Activated CD4-positive, alpha-beta T cell treated with anti-CD3 and anti-CD28 coated beads for 48 hours (primary cell): ENCODE results near the gene SGSM1.

Experiments
- DNase-seq: peaks from one replicate; pipeline ENCODE4 v3.0.0-alpha.2; 2020

SGSM1 gene

GRCh38 chr22:24952837-24953383 is 146.9 kb downstream of the SGSM1 start:
- DNase-seq: no peak

- no peak for DNase-seq
Measured at GRCh38 chr22:24953384-24954113, 147.5 kb downstream of the SGSM1 start.

DNA sequence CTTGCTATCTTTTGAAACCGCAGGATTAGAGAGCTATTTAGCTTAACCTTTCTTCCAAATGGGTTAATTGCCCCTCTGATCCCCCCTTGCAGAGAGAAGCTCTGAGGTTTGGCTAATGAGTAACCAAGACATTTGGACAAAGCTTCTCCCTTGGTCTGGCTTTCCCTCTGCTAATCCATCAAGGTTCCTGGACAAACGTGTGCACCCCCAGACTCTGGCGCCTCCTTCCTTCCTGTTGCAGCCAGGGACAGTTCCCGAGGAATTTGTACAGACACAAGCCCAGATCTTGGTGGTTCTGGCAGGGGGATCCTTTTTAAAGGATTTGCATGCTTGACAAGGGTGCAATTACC is 148.1 kb downstream of the SGSM1 start:
- DNase-seq: no peak

DNA sequence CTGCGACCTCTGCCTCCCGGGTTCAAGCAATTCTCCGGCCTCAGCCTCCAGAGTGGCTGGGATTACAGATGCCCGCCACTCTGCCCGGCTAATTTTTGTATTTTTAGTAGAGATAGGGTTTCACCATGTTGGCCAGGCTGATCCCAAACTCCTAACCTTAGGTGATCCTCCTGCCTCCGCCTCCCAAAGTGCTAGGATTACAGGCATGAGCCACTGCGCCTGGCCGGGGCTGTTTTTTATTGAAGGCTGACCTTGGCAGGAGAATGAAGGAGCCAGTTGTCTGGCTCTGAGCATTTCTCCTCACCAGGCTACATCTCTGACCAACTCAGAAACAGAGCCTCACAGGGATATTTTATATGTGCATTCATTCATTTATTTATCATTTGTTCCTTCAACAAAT is 148.8 kb downstream of the SGSM1 start:
- no peak for DNase-seq

DNA sequence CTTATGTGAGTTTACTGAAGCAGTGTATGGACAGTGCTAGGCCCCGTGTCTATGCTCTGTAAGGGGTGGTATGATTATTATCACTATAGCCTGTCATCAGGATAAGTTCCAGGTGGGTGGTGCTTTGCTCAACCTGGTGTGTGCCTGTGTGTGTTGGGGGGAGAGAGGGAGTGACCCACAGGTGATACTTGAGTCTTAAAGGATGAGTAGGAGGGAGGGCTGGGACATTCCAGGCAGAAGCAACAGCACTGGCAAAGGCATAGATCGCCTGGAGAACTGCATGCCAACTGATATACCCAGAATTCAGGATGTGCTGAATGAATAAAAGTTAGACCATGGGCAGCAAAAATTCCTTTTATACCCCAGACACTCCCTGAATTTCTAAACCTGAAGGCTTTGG is 151.0 kb downstream of the SGSM1 start:
- no peak for DNase-seq

GRCh38 chr22:24961217-24961844 is 155.3 kb downstream of the SGSM1 start:
- no peak for DNase-seq

GRCh38 chr22:24962094-24962493 is 156.1 kb downstream of the SGSM1 start:
- no peak for DNase-seq

- DNase-seq: no peak
Measured at GRCh38 chr22:24962835-24963234, 156.8 kb downstream of the SGSM1 start.

- no peak for DNase-seq
Measured at GRCh38 chr22:24964441-24964840, 158.4 kb downstream of the SGSM1 start.

DNA sequence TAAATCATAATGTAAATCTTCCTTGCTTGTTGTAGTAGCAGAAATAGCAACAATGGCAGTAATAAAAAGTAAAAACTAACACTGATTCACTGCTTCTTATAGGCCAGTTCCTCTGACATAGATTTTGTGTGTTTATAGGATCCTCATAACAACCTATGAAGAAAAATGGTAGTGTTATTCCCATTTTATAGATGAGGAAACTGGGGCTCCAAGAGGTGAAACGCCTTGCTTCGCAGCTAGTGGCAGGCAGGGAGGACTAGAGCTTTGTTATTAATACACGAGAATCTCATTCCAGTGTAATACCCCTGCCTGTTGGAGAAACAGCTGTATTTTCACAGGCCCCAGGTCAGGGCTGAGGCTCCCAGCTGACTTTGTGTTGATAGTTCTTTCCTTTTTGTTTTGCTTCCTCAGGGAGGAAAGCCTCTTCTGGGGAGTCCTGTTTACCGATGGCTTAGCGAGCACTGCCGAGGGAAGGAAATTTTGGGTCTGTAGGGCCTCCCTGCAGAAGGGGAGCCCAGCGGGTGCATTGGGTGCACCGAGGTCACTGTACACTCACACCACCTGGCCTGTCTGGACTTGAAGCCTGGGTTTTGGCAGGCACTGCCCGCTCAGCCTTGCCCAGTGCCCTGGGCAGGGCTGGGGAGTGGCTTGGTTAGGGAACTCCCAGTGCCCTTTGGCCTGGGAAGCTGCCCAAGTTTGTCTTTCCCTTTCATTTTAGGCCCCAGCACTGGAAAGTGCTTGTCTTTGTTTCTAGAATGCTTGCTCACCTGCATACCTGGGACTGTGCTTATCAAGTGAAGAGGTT is 160.0 kb downstream of the SGSM1 start:
- DNase-seq: no peak

GRCh38 chr22:24968066-24968561 is 162.1 kb downstream of the SGSM1 start:
- DNase-seq: no peak

- DNase-seq: no peak
Measured at GRCh38 chr22:24969560-24970301, 163.7 kb downstream of the SGSM1 start.

DNA sequence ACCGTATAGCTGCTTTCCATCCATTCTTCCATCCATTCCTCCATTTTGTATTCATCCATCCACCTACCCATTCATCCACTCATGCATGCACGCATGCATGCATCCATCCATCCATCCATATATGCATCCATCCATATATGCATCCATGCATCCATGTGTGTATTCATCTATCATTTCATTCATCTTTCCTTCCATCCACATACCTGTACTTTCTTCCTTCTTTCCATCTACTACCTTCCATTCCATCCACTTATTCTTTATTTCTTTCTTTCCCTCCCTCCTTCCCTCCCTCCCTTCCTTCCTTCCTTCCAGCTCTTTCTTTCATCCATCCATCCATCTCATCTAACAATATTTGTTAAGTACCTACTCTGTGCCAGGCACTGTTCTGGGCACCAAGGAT is 166.4 kb downstream of the SGSM1 start:
- no peak for DNase-seq

- DNase-seq: no peak
Measured at GRCh38 chr22:24973872-24974271, 167.9 kb downstream of the SGSM1 start.

DNA sequence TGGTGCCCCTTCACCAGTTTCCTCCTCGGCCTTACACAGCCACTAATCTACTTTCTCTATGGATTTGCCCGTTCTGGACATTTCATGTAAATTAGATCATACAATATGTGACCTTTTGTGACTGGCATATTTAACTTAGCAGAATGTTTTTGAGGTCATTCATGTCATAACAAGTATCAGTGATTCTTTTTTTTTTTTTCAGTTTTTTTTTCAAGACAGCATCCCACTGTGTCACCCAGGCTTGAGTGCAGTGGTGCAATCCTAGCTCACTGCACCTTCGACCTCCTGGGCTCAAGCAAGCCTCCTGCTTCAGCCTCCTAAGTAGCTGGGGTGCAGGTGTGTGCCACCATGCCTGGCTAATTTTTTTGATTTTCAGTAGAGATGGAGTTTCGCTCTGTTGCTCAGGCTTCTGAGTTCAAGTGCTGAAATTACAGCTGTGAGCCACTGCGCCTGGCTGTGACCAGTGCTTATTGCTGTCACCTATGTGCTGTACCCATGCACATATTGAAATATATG is 169.2 kb downstream of the SGSM1 start:
- DNase-seq: no peak

DNA sequence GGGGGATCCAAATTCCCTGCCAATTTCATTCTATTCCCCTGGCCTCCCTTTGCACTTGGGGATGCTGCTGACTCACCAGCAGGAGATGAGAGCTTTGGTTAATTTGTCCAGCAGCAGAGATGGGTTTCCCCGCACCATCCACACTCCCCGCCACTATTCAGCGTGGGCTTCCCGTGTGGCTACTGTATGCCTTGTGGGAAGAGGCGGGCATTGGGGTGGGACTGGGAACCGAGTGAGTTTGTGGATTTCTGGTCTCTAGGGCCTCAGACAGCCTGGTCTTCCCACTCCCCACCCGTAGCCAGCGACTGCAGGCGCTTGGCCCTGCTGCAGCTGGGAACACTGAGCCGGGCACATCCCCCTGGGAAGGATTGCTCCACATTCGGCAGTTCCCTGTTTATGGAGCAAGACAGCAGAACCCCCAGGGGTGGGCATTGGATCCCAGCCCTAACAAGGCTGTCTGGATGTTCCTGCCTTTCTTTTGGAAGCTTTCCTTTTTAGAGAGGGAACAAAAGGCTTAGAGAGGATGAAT is 169.9 kb downstream of the SGSM1 start:
- DNase-seq: no peak

DNA sequence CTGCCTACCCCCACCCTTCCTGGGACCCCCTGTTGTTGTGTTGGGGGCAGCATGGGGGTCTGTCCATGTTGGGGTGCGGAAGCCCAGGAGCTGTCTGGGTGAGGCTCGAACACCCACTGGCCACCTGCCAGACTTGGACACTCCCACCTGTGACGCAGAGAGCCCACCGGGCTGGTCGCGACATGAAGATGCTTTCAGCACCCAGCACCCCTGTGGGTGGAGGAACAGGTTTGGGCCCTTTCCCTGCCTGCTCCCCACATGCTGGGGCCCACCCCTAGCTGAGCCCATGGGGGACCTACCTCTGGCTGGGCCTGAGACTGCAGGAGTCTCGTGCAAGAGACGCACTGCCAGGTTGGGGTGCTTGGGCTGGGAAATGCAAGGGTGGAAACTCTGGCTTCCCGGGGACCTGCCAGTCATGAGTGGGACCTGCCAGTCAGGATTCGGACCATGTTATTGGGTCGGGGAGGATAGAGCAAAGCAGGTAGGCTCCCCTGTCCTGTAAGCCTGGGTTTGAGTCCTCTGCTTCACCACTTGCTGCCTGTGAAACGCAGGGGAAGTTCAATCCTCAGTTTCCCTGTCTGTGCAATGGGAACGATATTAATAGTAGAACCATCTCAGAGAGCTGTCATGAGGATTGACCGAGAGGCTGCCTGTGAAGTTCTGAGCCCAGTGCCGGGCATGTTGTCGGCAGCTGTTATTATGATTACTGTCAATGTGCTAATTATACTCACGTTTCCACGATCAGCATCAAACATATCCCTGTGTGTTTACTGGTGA is 170.6 kb downstream of the SGSM1 start:
- no peak for DNase-seq
